ENCODE data around the gene UNC79.

The UNC79 gene

DNA sequence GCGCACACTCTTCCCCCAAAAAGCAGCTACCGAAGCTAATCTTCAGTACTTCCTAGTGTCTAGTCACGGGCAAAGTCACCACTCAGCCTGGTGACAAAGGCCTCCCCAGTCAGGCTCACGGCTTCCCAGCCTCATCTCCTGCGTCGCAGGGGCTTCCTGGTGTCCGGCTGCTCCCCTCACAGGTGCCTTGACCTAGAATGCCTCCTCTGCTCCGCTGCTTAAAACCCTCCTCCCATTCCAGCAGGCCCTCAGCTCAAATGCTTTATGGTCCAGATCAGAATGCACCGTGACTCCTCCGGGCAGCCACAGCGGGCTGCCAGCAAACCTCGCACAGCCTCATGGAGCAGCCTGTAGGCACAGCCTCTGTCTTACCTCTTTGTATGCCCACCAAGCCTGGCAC, 304.5 kb downstream of the UNC79 start:
- DNase-seq: no peak
- H3K27me3 Mint-ChIP-seq: no peaks in the 10 kb centered on the region
- no peaks in the 10 kb centered on the region for H3K9me3 Mint-ChIP-seq
- no peaks in the 10 kb centered on the region for H3K4me1 Mint-ChIP-seq (ENCODE audit: low read depth)
- H3K27ac Mint-ChIP-seq: no peak overlapping the region
- no peak overlapping the region for H3K4me3 Mint-ChIP-seq
- no peaks in the 10 kb centered on the region for H3K36me3 Mint-ChIP-seq (ENCODE audit: low read depth)

DNA sequence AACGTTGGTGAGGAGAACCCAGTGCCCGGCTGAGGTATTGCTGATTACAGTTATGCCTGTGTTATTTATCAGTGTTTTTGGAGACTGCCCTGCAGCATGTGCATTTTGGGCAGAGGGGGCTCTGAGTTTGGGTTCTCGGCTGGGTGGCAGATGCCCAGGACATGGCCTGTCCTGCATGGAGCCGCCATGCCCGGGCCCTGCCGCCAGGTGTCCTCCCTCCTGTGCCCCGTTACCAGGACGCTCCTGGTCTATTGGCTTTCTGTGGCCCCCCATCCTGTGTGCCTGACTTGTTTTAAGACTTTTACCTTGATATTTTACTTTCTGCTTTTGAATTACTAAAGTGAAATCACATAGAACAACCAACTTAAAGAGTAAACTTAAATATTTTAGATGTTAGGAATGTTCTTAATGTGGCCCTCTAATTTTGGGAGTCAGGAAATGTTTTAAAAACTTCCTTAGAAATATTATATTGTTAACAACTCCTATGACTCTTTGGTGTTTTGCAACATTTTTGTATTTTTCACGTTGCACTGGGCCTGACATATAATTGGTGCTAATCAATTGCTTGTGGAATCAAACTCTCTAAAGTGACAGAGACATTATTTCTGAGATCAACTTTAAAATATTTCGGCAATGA, 305.8 kb downstream of the UNC79 start:
- Mint-ChIP-seq H3K4me3 (no peak overlapping the region), H3K27ac (no peak overlapping the region), H3K4me1 (ENCODE audit: low read depth) (no peaks in the 10 kb centered on the region), H3K27me3 (no peaks in the 10 kb centered on the region), H3K36me3 (ENCODE audit: low read depth) (no peaks in the 10 kb centered on the region), H3K9me3 (no peaks in the 10 kb centered on the region)
- no peak for DNase-seq

DNA sequence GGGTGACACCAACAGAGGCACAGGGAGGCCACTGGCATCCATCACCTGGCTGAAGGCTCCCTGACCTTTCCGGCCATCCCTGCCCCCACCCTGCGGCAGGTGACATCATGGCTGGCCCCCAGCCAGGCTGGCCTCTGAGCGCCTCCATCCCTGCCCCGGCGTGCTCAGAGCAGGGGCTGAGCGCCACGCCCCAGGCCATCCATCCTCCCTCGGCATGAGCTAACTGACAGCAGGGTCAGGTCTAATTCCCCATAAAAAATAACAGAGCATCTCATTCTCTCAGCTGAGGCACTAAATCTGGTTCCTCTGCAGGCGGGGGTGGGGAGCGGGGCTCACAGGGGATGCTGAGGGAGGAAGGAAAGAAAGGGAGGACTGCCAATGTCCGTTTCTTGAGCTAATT, 306.9 kb downstream of the UNC79 start:
- Mint-ChIP-seq H3K27me3 (no peaks in the 10 kb centered on the region), H3K36me3 (ENCODE audit: low read depth) (no peaks in the 10 kb centered on the region), H3K4me1 (ENCODE audit: low read depth) (no peaks in the 10 kb centered on the region), H3K27ac (no peak overlapping the region), H3K9me3 (no peaks in the 10 kb centered on the region), H3K4me3 (no peak overlapping the region)
- no peak for DNase-seq

DNA sequence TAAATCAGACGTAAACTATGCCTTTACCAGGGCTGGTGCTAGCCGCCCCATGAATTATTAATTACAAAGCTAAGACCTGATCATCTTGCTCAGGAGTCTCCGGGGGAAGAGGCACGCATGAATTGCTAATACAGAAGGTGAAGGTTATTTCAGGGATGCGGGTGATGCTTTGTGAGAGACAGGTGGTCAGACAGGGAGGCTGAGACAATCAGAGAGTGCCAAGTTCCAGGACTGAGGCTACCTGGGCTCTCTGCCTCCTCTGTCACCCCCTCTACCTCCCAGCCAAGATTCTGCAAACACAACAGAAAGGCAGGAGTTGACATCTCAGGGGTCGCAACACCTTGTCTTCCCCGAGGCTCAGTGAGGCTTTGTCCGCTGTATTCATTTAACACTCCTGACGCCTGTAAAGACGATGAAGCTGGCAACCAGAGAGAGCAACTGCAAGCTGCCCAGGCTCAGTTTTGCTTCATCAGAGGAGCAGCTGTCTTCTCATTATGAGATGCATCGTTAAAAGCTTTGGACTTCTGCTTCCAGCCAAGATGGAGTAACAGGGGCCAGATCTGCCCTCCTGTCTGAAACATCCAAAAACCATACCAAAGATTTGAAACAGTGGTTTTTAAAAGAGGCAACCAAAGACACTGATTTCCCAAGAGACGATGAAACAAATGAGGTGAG, 311.0 kb downstream of the UNC79 start:
- no peaks in the 10 kb centered on the region for H3K4me1 Mint-ChIP-seq (ENCODE audit: low read depth)
- no peak overlapping the region for H3K27ac Mint-ChIP-seq
- H3K27me3 Mint-ChIP-seq: peaks cover 3% of the 10 kb centered on the region
- no peaks in the 10 kb centered on the region for H3K36me3 Mint-ChIP-seq (ENCODE audit: low read depth)
- H3K4me3 Mint-ChIP-seq: no peak overlapping the region
- no peak for DNase-seq
- no peaks in the 10 kb centered on the region for H3K9me3 Mint-ChIP-seq

DNA sequence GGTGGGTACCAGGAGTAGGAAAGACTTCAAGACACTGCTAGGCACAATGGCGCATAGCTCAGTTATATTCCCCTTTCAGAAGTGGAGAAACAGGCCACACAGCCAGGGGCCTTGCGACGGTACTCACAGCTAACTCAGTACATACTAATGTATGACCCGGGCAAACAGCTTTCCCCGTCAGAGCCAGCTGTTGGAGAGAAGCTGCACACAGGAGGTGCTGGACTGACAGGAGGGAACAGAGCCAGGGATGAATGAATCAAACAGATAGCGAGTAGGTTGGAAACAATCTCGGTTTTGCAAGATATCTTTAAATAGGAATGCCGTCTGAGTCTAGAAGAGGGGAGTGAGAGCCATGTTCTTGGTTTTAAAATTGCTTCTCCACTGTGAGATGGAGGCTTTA, 312.0 kb downstream of the UNC79 start:
- no peak for DNase-seq
- H3K27me3 Mint-ChIP-seq: peaks cover 3% of the 10 kb centered on the region
- no peaks in the 10 kb centered on the region for H3K4me1 Mint-ChIP-seq (ENCODE audit: low read depth)
- H3K36me3 Mint-ChIP-seq (ENCODE audit: low read depth): no peaks in the 10 kb centered on the region
- H3K27ac Mint-ChIP-seq: no peak overlapping the region
- no peak overlapping the region for H3K4me3 Mint-ChIP-seq
- H3K9me3 Mint-ChIP-seq: no peaks in the 10 kb centered on the region

DNA sequence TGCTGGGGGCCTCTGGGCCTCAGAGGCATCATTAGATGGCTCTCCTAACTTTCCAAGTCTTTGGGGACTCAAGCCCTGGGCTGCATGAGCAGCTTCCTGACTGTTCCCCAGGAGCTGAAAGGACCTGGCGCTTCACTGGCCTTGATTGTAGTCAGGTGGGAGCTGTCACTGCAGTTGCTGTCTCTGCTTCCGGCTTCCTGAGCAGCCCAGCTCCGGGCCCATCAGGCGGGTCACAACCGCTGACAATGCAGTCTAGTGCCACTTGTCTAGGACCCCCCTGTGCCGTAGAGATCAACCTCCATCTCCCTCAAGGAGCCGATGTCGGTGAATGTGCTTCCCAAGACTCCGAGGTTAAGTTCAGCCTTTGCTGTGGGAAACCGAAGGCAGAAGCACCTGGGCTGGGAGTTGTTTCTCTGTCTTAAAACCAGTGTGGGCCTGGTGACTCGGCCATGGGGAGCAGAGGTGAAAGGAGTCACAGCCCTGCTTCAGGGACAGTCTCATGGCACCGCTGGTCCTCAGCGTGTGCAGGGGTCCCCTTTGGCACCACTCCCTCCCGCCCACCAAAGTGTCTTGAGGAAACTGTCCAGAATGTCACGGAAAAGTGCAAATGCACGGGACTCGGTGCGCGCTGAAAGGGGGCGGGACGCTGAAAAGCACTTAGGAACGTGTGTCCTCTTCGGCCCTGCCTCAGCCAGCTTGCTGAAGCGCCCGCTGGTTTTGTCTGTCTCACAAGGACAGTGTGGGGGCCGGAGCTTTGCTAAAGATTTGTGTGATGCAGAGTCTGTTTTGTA, 312.7 kb downstream of the UNC79 start:
- no peaks in the 10 kb centered on the region for H3K9me3 Mint-ChIP-seq
- H3K4me1 Mint-ChIP-seq (ENCODE audit: low read depth): no peaks in the 10 kb centered on the region
- peaks cover 3% of the 10 kb centered on the region for H3K27me3 Mint-ChIP-seq
- no peak overlapping the region for H3K4me3 Mint-ChIP-seq
- no peak overlapping the region for H3K27ac Mint-ChIP-seq
- H3K36me3 Mint-ChIP-seq (ENCODE audit: low read depth): no peaks in the 10 kb centered on the region
- no peak for DNase-seq

DNA sequence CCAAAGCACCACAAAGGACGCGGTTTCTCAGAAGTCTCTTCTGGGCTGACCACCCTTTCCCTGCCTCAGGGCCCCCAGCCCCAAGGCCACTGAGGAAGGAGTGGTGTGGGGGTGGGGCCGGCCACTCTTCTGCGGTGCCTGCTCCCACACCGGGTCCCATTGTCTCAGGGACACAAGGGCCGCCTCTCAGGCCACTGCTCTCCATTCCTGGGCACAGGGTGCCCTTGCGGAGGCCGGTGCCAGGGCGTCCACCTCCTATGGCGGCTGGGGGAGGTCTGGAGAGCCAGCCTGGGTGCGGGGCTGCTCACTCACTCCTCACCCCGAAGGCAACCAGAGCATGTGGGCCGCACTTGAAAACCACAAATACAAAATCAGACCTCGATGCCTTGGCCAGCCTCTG, 313.4 kb downstream of the UNC79 start:
- H3K36me3 Mint-ChIP-seq (ENCODE audit: low read depth): no peaks in the 10 kb centered on the region
- no peak overlapping the region for H3K4me3 Mint-ChIP-seq
- peaks cover 3% of the 10 kb centered on the region for H3K27me3 Mint-ChIP-seq
- no peaks in the 10 kb centered on the region for H3K9me3 Mint-ChIP-seq
- H3K27ac Mint-ChIP-seq: no peak overlapping the region
- no peak for DNase-seq
- no peaks in the 10 kb centered on the region for H3K4me1 Mint-ChIP-seq (ENCODE audit: low read depth)

DNA sequence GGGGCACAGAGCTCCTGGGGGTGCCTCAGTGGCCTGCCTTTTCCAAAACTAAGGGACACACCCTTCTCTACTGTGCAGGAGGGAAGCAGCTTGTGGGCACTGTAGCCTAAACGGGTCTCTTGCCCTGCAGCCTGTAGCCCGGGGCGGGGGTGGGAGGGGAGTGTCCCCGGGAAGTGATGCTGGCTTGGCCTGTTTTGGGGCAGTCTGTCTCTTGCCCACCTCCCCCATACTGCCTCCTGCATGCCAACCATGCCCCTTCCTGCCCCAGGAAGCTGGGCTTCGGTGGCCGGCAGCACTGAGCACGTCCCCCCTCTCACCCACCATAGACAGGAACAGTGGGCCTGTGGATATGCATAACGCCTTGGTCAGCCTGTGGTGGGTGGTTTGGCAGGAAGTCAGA, 314.1 kb downstream of the UNC79 start:
- no peaks in the 10 kb centered on the region for H3K9me3 Mint-ChIP-seq
- DNase-seq: no peak
- H3K36me3 Mint-ChIP-seq (ENCODE audit: low read depth): no peaks in the 10 kb centered on the region
- no peaks in the 10 kb centered on the region for H3K4me1 Mint-ChIP-seq (ENCODE audit: low read depth)
- peaks cover 3% of the 10 kb centered on the region for H3K27me3 Mint-ChIP-seq
- no peak overlapping the region for H3K4me3 Mint-ChIP-seq
- no peak overlapping the region for H3K27ac Mint-ChIP-seq

DNA sequence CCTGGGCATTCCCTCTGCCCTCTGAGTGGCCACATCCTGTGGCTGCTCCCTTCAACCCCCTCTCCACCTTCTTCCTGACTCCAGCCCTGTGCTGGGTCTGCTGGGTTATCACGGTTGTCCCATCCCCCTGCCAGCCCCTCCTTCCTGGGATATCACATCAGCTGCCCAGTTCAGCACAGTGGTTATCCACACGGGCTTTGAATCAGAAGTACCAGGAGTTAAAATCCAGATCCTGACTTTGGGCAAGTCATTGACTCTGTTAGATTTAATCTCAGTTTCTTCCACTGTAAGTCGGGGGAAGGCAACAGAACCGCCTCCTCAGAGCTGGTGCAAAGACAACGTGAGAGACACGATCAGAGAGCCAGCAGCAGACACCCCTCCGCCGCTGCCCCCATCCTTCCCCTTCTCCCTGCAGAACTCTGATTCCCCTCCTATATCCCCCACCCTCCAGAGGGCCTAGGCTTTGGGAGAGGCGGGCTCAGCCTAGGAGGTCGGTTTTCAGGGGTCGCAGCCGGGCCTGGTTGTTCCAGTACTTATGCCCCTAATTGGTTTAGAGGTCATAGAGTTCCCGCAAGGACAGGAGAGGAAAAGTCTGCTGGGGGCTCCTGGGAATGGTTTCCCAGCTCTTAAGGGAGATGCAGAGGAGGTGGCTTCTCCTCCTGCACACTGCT, 315.0 kb downstream of the UNC79 start:
- Mint-ChIP-seq H3K9me3 (no peaks in the 10 kb centered on the region), H3K27ac (no peak overlapping the region), H3K27me3 (peaks cover 3% of the 10 kb centered on the region), H3K36me3 (ENCODE audit: low read depth) (no peaks in the 10 kb centered on the region), H3K4me3 (no peak overlapping the region), H3K4me1 (ENCODE audit: low read depth) (no peaks in the 10 kb centered on the region)
- no peak for DNase-seq

DNA sequence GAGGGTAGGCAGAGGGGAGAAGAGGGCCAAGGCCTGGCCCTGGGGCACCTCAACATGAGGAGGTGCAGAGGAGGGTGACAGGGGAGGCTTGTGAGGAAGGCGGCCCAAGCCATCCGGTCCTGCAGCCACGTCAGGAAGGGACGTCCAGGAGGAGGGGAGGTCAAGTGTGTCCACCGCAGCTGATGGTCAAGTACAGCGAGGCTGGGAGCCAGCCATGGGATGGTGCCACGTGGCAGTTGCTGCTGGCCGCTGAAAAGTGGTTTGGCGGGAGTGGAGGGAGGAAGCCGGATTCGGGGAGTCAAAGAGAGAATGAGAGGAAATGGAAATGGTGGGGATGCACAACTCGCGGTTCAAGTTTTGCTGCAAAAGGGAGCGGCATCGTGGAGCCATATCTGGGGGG, 316.4 kb downstream of the UNC79 start:
- no peaks in the 10 kb centered on the region for H3K9me3 Mint-ChIP-seq
- no peak overlapping the region for H3K4me3 Mint-ChIP-seq
- peaks cover 3% of the 10 kb centered on the region for H3K27me3 Mint-ChIP-seq
- H3K4me1 Mint-ChIP-seq (ENCODE audit: low read depth): no peaks in the 10 kb centered on the region
- H3K27ac Mint-ChIP-seq: no peak overlapping the region
- H3K36me3 Mint-ChIP-seq (ENCODE audit: low read depth): no peaks in the 10 kb centered on the region
- no peak for DNase-seq

DNA sequence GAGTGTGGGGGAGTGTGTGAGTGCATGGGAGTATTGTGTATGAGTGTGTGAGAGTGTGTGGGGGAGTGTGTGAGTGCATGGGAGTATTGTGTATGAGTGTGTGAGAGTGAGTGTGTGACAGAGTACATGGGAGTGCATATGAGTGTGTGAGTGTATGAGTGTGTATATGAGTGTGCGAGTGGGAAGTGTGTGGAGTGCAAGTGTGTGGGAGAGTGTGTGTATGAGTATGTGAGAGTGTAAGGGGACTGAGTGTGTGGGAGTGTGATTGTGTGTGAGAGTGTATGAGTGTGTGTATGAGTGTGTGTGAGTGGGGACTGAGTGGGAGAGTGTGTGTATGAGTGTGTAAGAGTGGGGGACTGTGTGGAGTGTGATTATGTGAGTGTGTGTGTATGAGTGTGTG, 316.8 kb downstream of the UNC79 start:
- Mint-ChIP-seq H3K27me3 (peaks cover 3% of the 10 kb centered on the region), H3K27ac (no peak overlapping the region), H3K9me3 (no peaks in the 10 kb centered on the region), H3K36me3 (ENCODE audit: low read depth) (no peaks in the 10 kb centered on the region), H3K4me3 (no peak overlapping the region), H3K4me1 (ENCODE audit: low read depth) (no peaks in the 10 kb centered on the region)
- no peak for DNase-seq

DNA sequence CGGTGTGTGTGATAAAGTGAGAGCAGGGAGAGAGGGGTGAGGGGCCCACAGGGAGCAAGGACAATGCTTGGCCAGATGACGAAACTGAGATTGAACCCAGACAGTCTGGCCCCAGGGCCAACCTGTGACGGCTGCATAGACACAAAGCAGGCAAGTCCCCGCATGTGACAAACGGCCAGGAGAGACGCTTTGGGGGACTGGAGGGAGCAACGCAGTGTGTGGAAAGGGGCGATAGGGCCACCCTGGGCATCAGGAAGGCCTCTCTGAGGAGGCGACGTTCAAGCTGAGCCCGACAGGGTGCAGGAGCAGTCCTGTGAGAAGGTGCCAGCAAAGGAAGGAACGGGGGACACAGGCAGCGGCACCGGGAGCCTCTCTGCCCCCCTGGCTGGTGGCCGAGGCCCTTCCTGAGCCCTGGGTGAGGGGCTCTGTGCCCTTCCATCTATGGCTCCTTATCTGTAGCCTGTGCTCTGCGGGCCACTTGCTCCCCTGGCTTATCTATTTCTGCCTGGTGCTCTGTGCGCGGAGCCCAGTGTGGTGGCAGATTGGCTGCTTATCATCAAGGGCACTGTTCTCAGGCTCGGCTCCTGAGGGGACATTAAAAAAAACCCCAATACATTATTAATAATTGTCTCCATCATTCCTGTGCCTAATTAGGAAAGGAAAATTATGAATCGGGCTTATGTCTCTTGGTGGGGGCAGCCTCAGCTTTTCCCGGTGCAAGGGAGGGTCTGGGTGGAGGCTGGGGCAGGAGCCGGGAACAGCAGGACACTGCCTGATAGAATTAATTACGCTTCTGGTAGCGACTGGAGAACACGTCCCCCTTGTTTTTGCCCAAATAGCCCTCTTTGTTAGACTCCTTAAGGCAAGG, 317.7 kb downstream of the UNC79 start:
- no peak for DNase-seq
- Mint-ChIP-seq H3K4me1 (ENCODE audit: low read depth) (no peaks in the 10 kb centered on the region), H3K27me3 (peaks cover 3% of the 10 kb centered on the region), H3K36me3 (ENCODE audit: low read depth) (no peaks in the 10 kb centered on the region), H3K27ac (no peak overlapping the region), H3K9me3 (no peaks in the 10 kb centered on the region), H3K4me3 (no peak overlapping the region)

DNA sequence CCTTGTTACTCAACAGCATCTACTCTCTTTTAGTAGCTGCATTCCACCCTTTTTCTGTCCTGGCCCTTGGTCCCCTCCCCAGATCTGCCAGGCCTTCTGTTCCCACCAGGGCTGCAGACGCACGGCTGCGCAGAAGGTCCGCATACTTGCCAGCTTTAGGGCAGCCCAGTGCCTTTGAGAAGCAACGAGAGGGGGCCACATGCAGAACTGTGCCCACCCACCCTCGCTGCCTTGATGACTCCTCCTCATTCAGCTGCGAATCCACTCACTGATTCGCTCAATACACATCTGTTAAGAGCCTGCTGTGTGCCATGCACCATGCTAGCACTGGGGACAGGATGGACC, 318.3 kb downstream of the UNC79 start:
- Mint-ChIP-seq H3K36me3 (ENCODE audit: low read depth) (no peaks in the 10 kb centered on the region), H3K27ac (no peak overlapping the region), H3K9me3 (no peaks in the 10 kb centered on the region), H3K27me3 (peaks cover 3% of the 10 kb centered on the region), H3K4me1 (ENCODE audit: low read depth) (no peaks in the 10 kb centered on the region), H3K4me3 (no peak overlapping the region)
- DNase-seq: no peak

DNA sequence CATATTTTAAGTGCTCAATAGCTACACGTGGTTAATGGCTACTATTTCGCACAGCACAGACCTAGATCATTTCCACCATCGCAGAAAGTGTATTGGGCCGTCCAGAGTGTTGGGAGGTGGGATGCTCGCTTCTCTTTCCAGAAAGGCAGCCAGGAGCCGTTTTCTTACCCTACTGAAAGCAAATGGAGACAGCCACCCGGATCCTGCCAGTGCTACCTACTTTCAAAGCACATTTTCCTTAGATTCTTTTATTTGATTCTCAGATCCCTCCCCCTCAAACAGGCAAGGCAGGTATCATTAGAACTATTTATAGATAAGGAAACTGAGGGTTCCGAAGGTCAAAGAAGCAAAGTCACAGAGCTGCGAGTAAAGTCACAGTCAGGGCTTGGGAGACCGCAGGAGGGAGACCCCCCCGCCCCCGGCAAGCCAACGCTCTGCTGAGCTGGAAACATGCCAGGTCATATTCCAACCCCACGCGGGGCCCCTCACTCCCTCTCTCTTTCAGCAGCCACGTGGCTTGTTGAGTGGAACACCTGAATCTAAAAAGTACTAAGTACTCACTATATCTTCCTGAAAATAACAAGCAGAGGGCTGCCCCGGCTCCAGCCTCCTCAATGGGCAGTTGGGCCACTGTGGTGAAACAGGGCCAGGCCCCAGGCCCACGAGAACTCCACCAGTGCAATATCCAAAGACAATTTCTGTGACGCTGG, 321.4 kb downstream of the UNC79 start:
- no peaks in the 10 kb centered on the region for H3K36me3 Mint-ChIP-seq (ENCODE audit: low read depth)
- DNase-seq: no peak
- H3K4me3 Mint-ChIP-seq: no peak overlapping the region
- no peaks in the 10 kb centered on the region for H3K9me3 Mint-ChIP-seq
- H3K27me3 Mint-ChIP-seq: no peaks in the 10 kb centered on the region
- H3K4me1 Mint-ChIP-seq (ENCODE audit: low read depth): no peaks in the 10 kb centered on the region
- no peak overlapping the region for H3K27ac Mint-ChIP-seq

Measured in activated T-cell treated with anti-CD3 and anti-CD28 coated beads, Interleukin-2, amount 50 U/mL, for 24 hours (primary cell).